T47D (cell line): ENCODE data around the gene SLC11A1.

Experiments used
- DNase-seq, 2 experiments: peaks; one replicate each; pipeline versions ENCODE4 v3.0.0 to v3.0.0-alpha.2; 2011 to 2012; ENCODE audit warnings: low read depth in 1 of 2, low spot score in 1 of 2
- JUND ChIP-seq: IDR thresholded peaks from 2 replicates; pipeline ENCODE4 v1.6.1; 2012; ENCODE audit warnings: low read depth
- in situ Hi-C: cut with HindIII; loops from 2 replicates; pipeline ENCODE4 v1.10.0; 2016; ENCODE audit warnings: low sequenced_read_pairs, low pct_unique_long_range_greater_than_20kb

Gene SLC11A1

GRCh38 chr2:218381916-218382366, at the start of gene SLC11A1:
Gene SLC11A1 (plus strand): TSS chr2:218382273. CDS start chr2:218382369, 96 bp downstream.
- DNase-seq = no peak
- no peak for TF ChIP-seq JUND
- in situ Hi-C loops = no loop called here

GRCh38 chr2:218332288-218332687, 49.8 kb upstream of the SLC11A1 start:
- no peak for DNase-seq
- no peak for TF ChIP-seq JUND
- in situ Hi-C loops = no loop called here

- DNase-seq = no peak
- no peak for TF ChIP-seq JUND
- in situ Hi-C loops = no loop called here
Measured at GRCh38 chr2:218332920-218333645, 49.0 kb upstream of the SLC11A1 start.

GRCh38 chr2:218334531-218334930, 47.5 kb upstream of the SLC11A1 start:
- TF ChIP-seq JUND = no peak
- in situ Hi-C loops = no loop called here
- DNase-seq = no peak

GRCh38 chr2:218340656-218341055, 41.4 kb upstream of the SLC11A1 start:
- in situ Hi-C loops = no loop called here
- no peak for DNase-seq
- no peak for TF ChIP-seq JUND

- no peak for DNase-seq
- TF ChIP-seq JUND = no peak
- in situ Hi-C loops = no loop called here
Measured at GRCh38 chr2:218341381-218341780, 40.7 kb upstream of the SLC11A1 start.

- in situ Hi-C loops = no loop called here
- no peak for DNase-seq
- no peak for TF ChIP-seq JUND
Measured at GRCh38 chr2:218342837-218343236, 39.2 kb upstream of the SLC11A1 start.

GRCh38 chr2:218343591-218343990, 38.5 kb upstream of the SLC11A1 start:
- no peak for DNase-seq
- no peak for TF ChIP-seq JUND
- in situ Hi-C loops = no loop called here

- TF ChIP-seq JUND = no peak
- in situ Hi-C loops = no loop called here
- DNase-seq = no peak
Measured at GRCh38 chr2:218344090-218344754, 37.9 kb upstream of the SLC11A1 start.

- DNase-seq = no peak
- in situ Hi-C loops = no loop called here
- TF ChIP-seq JUND = no peak
Measured at GRCh38 chr2:218344755-218345417, 37.2 kb upstream of the SLC11A1 start.

- DNase-seq = no peak
- TF ChIP-seq JUND = no peak
- in situ Hi-C loops = no loop called here
Measured at GRCh38 chr2:218345491-218346236, 36.4 kb upstream of the SLC11A1 start.

- no peak for TF ChIP-seq JUND
- in situ Hi-C loops = no loop called here
- no peak for DNase-seq
Measured at GRCh38 chr2:218347172-218347571, 34.9 kb upstream of the SLC11A1 start.
